ENCODE data around the gene MZT2B.
"Not testable (repeated sequence)": the region's sequence is repeated elsewhere in the genome, so short reads cannot be mapped to it uniquely, and the experiment has no call there.

The MZT2B gene

GRCh38 chr2:130181880-130182682 is at the start of gene MZT2B:
Gene MZT2B (plus strand): TSS chr2:130182262. CDS start chr2:130182283, 21 bp downstream.
- DNase-seq (ENCODE audit: low spot score), result peak; percentile 87

- DNase-seq (ENCODE audit: low spot score), result no peak
Observed at GRCh38 chr2:130135692-130136541, 46.1 kb upstream of the MZT2B start.

GRCh38 chr2:130136546-130136945 is 45.5 kb upstream of the MZT2B start:
- DNase-seq (ENCODE audit: low spot score), result not testable (repeated sequence)

- not testable (repeated sequence) for DNase-seq (ENCODE audit: low spot score)
Observed at GRCh38 chr2:130137118-130137517, 44.9 kb upstream of the MZT2B start.

GRCh38 chr2:130138326-130138725 is 43.7 kb upstream of the MZT2B start:
- not testable (repeated sequence) for DNase-seq (ENCODE audit: low spot score)

GRCh38 chr2:130138841-130139251 is 43.2 kb upstream of the MZT2B start:
- DNase-seq (ENCODE audit: low spot score), result not testable (repeated sequence)

GRCh38 chr2:130139331-130140280 is 42.5 kb upstream of the MZT2B start:
- not testable (repeated sequence) for DNase-seq (ENCODE audit: low spot score)

- not testable (repeated sequence) for DNase-seq (ENCODE audit: low spot score)
Observed at GRCh38 chr2:130140516-130140915, 41.5 kb upstream of the MZT2B start.

- DNase-seq (ENCODE audit: low spot score), result not testable (repeated sequence)
Observed at GRCh38 chr2:130141002-130141401, 41.1 kb upstream of the MZT2B start.

- DNase-seq (ENCODE audit: low spot score), result not testable (repeated sequence)
Observed at GRCh38 chr2:130141645-130142370, 40.3 kb upstream of the MZT2B start.

GRCh38 chr2:130142396-130143265 is 39.4 kb upstream of the MZT2B start:
- DNase-seq (ENCODE audit: low spot score), result not testable (repeated sequence)

- not testable (repeated sequence) for DNase-seq (ENCODE audit: low spot score)
Observed at GRCh38 chr2:130143266-130144039, 38.6 kb upstream of the MZT2B start.

- DNase-seq (ENCODE audit: low spot score), result peak; percentile 39
Observed at GRCh38 chr2:130145006-130145414, 37.1 kb upstream of the MZT2B start, which contains the start of gene CCDC74B. Gene CCDC74B (minus strand): TSS chr2:130145112. CDS start chr2:130144996, 116 bp downstream.

GRCh38 chr2:130148515-130148914 is 33.5 kb upstream of the MZT2B start:
- not testable (repeated sequence) for DNase-seq (ENCODE audit: low spot score)

- no peak for DNase-seq (ENCODE audit: low spot score)
Observed at GRCh38 chr2:130150181-130151144, 31.6 kb upstream of the MZT2B start.

- DNase-seq (ENCODE audit: low spot score), result not testable (repeated sequence)
Observed at GRCh38 chr2:130151145-130151512, 30.9 kb upstream of the MZT2B start.

- DNase-seq (ENCODE audit: low spot score), result not testable (repeated sequence)
Observed at GRCh38 chr2:130152136-130152815, 29.8 kb upstream of the MZT2B start.

All from RKO (cell line).